SIG-M5 treated with dmso at 0.1 percent for 504 hours (cell line): Measurements from ENCODE around the gene SKAP1.
A peak's percentile ranks its signal among the peaks of the same experiment; 100 is the strongest.
"Not testable (repeated sequence)": the region's sequence is repeated elsewhere in the genome, so short reads cannot be mapped to it uniquely, and the experiment has no call there.

Source experiments
- DNase-seq: peaks from one replicate; lab custom pipeline; 2025; ENCODE audit not compliant: unreplicated experiment; lab: John Stamatoyannopoulos, UW

SKAP1 gene

DNA sequence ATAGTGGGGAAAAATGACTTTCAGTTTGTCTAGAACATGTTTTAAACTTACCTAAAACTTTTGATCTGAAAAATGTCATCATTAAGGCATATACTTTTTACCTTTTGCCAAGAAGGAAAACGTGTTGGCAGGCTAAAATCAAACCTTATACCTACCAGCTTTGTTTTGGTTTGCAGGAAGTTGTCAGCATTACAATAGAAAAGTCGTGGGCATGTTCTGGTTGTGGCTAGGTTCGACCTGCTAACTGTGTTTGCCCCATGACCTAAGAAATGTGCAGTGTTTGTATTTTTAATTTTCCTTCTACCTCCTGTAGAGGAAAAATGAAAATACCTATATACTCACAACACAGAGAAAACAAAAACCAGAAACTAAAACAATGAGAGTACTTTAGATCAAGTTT, 13.0 kb downstream of the SKAP1 start:
- DNase-seq: no peak

DNA sequence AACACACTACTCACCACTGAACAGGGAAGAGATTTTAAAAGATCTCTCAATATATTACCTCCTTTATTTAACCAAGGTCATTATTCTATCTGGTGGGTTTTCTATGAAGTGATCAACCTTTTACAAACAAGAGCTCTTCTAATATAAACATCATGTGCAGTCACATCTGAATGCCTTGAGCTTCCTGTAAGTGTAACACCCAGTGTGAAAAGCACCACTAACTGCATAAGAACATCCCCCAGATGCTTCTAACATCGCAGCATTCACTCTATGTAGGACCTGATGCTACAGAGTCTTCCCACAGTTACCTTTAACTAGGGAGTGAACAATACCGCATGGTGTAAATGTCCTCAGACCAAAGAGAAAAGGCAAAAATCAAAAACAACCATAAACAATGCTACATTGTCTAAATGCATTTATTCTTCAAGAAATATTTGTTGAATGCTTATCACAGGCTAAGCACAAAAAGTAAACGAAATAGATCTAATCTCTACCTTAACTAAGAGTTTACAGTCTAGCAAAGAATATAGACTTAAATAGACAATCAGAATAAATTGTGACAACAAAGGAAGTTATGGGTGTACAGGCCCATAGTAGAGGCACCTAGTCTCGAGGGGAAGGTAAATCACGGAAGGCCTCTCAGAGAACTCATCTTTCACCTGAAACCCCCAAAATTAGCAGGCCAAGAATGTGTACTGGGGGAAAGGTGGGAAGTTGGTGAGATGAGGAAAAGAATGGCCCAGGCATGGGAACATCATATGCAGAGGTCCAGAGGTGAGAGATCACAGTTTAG, 16.2 kb downstream of the SKAP1 start:
- no peak for DNase-seq

DNA sequence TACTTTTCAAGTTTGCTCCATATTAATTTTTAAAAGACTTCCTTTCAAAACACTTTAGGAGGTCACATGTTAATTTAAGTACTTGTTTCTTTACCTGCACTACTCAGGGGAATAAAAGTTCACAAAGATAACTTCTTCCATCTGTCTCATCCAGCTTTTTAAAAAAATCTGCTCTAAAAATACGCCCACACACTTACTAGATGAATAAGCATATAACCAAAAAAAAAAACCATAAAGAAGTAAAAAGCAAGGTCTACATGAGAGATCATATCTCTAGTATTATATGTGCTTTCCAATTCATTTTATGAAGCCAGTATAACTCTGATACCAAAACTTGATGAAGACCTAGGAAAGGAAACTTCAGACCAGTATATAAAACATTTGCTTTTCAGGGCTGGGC, 17.2 kb downstream of the SKAP1 start:
- no peak for DNase-seq

DNA sequence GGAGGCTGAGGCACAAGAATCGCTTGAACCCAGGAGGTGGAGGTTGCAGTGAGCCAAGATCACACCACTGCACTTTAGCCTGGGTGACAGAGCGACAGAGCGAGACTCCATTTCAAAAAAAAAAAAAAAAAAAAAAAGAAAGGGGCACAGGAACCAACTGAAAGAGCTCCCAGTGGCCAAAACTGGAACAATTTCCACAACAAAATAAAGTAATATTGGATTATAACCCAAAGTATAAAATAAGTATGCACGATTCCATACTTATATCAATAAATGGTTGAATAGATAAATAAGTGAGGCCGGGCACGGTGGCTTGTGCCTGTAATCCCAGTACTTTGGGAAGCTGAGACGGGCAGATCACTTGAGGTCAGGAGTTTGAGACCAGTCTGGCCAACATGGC, 19.2 kb downstream of the SKAP1 start:
- not testable (repeated sequence) for DNase-seq

DNA sequence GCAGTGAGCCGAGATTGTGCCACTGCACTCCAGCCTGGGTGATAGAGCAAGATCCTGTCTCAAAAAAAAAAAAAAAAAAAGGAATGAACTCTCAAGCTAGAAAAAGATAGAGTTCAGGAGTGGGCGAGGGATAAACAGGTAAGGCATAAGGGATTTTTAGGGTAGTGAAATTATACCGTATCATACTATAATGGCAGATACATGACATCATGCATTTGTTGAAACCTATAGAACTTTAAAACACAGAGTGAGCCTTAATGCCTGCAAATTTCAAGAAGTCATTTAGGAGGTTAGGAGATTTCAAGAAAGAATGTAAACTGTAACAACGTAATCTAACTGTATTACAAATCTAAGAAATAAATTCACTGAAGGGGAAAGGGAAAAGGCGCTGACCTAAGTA, 20.4 kb downstream of the SKAP1 start:
- no peak for DNase-seq

DNA sequence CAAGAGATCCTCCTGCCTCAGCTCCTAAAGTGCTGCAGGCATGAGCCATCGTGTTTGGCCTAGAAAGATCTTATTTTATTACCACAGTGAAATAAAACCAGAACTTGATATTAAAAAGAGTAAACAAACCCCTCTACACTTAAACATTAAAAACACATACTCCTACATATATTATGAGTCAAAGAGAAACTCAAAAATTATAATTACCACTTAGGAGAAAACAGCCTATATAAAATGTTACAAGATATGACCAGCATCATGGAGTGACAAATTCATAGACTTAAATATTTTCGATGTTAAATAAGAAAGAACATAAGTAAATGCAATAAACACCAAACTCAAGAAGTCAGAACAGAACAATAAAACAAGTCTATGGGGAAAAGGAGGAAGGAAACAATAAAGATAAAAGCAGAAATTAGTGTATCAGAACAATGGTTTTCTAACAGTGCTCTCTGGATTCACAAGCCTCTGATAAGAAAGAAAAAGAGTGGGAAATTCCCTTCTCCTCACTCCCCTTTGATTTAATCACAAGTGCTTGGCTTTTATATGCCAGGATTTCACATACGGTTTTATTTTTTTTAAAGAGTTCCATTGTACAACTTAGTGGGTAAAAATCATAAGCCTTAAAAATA, 23.0 kb downstream of the SKAP1 start:
- no peak for DNase-seq

DNA sequence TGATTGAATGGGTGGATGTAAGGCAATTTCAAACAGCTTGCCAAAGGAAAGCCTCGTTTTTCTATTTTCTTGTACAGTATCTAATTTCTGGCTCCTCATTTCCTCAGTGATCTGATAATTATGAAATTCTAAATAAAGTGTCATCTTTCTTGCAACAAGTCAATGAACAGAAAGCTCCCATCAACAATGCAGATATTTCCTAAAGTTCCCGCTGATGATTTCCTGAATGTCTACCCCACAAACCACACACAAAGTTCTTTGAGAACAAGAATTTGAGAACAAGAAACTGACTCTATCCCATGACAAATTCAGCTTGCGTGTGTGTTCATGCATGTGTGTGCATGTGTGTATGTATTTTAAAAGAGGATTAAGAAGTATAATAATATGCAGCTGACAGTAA, 35.2 kb downstream of the SKAP1 start:
- no peak for DNase-seq

DNA sequence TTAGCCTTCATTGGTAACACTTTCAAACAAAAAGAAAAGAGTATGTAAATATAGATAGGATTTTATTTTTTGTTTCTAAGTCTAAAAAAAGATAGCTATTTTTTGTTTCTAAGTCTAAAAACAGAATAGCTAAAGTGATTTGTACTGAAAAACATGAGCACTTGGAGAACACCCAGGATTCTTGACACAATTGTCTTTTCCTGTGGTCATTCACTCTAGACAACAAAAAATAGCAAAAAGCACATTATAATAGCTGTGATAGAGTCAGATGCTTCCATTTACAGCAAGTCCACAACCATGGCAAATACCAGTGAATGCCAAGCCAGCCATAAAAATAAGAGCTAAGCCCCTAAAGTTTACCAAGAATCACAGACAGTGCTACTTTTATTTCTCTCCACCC, 36.7 kb downstream of the SKAP1 start:
- DNase-seq: no peak

DNA sequence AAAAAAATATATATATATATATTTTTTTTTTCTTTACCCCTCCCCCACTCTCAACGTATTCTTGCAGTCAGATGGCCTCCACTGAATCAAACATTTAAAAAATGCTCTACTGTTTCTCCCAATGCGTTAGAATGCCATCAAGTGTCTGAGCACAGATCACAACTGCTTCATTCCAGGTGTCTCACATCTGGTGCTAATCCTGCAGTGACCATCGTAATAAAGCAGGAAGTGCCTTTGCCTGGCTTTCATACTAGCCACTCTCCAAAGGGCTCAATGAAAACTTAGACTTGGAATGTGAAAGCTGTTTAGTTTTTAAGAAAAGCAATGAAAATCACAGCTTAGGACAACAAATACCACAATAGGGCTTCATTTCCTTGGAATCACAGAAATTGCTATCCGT, 37.2 kb downstream of the SKAP1 start:
- DNase-seq: no peak

DNA sequence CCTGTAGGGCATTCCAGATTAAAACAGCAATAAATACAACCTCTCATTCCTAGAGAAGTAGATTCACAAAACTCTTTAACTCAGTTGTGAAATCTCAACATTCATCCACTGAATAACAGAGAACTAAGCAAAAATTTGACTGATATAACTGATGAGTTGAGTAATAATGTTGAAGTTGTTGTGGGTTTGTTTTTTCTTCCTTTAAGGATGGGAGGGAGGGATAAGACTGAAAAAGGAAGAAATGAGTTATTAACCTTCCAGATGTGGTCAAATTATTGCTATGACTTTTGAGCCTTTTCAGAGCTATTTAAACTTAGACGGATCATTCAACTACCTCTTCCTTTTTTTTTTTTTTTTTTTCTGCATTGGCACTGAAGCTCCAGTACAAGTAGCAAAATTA, 38.6 kb downstream of the SKAP1 start:
- DNase-seq: no peak

DNA sequence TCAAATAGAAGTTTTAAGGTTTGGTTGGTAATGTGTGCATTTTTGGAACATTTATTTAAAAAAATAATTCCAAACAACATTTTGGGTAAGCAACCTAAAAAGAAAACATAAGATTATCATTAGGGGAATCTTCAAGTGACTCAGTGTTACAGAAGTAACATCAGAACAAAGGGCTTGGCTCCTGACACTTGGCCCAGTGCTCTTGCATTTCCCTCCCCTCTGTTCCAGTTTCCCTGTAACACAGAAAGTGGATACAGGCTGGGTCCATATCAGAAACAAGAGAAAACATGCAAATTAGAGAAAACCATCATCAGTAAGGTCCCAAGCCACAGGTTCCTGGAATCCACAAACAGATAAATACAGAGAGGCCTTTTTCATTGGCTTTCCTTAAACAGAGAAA, 40.1 kb downstream of the SKAP1 start:
- DNase-seq: no peak

DNA sequence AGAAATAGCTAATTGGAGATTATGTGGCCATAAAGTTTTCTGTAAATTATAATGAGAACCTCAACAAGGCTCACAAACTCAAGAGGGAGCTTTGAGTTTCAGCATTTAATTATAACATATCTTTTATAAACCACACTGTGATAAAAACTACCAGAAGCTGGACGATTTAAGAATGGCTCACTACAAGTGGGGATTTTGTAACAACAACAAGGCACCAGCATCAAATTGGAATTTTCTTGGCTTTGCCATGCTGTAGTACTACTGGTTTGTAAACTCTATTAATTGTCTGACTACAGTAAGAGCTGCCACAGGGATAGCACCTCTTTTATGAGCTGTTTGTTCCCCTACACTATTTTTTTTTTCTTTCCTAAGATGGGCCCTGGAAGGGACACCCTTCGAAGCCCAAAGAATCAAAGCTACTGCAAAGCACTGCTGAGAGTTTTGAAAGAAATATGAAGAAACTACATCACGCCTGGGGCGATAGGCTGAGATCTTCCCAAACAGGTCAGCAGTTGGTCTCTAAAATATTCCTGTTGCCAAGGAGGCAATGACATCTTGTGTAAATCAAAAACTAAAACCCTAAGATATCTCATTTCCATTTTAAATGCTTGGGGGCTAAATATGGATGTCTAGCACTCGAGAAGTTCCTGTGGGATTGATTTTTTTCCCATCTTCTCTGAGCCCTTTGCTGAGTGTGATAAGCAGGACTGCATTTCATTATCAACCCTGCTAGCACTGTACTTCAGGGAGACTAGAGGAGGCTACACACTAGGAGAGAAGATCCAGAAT, 40.9 kb downstream of the SKAP1 start:
- no peak for DNase-seq

DNA sequence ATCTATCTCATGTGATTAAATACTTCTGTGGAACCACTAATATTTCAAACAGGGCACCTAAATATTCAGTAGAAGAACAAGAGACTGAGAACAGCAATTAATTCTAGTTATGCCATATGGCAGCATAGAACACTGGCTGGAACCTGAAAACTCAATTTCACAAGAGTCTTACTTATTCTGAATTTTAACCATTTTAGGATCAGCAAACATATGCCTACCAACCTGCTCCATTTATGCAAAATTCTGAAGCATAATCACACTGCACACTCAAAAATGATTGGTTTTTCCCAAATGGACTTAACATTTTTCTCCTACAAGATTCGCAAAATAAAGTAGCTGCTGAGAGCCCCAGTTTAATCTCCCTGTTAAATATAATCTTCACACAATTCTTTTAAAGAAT, 43.2 kb downstream of the SKAP1 start:
- DNase-seq: no peak

DNA sequence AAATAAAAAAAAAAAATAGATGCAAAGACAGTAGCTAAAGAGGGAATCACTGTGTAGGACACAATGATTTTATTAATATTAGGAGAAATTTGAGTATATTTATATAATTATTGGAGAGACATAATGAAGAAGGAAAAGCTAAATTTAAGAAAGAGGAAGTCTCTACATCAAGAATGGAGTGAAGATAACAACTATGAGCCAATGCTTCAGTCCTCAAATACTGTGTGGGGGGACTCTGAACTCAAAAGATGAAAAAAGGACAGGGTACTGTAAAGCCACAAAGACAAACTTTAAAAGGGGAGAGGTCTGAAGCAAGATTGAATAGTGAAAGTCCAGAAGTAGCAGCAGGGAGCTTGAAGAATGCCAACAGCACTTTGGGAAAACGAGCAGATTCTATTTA, 44.7 kb downstream of the SKAP1 start:
- peak; percentile 3 for DNase-seq

DNA sequence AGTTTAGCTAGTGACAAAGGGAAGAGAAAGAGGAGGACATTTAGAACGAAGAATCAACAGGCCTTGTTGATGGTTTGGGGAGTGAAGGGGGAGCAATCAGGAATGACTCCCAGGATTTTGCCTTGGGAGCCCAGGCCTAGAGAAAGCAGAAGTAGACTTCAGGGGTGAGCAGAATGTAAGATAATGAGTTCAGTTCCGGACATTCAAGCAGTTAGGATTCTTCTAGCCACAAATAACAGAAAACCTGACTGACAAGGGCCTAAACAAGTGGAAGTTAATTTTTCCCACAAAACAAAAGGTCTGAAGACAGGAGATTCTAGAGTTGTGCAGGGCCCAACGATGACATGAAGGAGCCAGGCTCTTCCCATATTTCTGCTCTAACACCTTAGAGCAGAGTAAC, 45.9 kb downstream of the SKAP1 start:
- no peak for DNase-seq

DNA sequence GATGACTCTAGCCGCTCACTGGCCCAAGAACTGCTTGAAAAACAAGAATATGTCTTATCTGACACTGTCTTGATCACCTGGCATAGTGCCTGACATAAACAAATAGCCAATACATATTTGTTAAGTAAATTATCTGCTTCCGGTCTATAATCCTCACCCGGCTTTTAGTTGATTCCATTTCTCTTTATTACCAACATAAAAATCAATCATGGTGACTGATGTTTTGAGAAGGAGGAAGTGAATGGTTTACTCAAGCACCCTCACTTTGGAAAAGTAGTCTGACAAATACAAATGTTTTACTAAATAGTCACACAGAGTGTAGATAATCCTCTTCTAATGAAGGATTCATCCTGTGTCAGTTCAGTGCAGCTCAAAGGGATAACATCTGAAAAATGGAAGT, 47.0 kb downstream of the SKAP1 start:
- DNase-seq: no peak

DNA sequence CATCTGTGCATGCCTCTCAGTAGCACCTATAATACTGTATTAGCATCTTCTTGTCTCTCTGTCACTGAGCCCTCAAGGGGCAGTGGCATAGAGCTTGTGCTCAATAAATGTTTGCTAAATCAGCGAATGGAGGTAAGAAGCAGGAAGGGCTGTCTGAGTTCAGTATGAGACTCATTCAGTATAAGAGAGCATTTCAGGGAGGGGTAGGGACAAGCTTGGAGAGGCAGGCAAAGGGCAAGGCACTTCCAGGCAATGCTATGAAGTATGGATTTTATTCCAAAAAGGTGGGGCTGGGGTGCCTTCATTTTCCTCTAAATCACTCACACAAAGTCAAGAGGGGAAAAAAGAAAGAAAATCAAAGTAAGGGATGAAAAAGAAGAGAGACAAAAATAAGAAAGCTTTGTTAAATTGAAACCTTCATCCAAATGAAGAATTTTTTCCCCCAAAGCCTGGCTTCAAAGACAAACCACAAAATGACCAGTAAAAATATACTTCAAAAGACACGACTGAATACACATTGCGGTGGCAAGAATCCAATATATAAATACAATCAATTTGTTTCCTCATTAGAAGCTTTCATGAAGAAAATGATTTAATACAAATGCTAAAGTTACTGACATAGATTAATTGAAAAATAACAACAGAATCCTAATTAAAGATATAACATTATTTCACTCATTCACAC, 51.2 kb downstream of the SKAP1 start:
- no peak for DNase-seq

DNA sequence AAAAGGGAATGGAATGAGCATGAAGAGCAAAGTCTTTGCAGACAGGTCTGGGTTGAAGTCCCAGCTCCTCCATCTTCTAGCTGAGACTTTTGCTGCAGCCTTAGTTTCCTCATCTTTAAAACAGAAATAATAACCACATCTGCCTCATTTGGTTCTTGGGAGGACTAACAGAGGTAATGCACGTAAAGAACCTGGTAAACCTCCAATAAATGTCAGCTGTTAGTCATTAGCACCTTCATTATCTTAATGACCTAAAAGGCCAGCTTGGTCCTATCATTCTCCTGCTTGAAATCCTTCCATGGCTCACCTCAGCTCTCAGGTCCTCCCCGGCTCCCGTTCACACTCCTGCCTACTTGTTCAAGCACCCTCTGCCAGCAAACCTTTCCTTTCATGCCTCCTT, 51.8 kb downstream of the SKAP1 start:
- DNase-seq: no peak

DNA sequence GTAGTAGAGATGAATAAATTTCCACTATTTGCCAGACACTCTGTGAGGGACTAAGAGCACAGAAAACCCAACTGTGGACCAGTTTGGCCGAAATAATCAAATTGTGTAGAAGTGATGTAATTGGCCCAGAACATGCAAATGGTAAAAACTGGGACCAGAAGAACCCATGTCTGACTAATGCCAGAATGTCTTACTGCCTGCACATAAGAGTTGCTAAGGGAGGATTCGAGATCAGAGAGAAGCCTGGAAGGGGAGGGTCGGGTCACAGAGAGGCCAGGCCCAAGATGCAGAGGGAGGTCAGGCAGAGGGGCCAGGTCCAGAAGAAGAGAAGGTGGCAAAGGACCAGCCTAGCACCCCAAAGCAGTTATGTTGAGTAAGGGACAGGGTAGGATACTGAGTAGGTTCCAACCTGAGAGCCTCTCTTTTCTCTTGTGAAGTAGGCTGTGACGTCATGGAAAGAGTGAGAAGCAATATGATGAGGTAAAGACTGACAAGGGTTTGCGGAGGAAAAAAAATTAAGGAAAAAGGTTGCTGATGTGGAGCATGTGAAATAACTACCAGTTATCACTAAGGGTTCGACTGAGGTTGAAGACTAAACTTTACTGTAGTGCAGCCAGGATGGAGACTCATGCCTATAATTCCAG, 53.2 kb downstream of the SKAP1 start:
- DNase-seq: no peak

DNA sequence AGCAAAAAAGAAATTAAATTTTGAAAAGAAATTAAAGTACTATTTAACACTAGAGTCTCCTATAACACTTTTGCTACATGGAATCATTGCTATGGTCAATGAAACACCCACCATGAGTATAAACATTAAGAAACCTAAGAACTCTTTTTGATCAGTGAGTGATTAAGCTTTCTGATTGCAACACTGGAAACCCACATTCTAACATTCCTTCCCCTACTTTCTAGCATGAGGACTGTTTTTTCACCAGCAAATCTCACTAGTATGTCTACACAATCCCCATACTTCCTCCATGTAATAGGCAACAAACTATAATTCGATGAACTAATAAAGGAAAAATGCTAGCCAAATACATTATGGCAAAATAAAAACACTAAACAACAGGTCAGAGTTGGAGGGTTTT, 54.7 kb downstream of the SKAP1 start:
- peak; percentile 3 for DNase-seq

DNA sequence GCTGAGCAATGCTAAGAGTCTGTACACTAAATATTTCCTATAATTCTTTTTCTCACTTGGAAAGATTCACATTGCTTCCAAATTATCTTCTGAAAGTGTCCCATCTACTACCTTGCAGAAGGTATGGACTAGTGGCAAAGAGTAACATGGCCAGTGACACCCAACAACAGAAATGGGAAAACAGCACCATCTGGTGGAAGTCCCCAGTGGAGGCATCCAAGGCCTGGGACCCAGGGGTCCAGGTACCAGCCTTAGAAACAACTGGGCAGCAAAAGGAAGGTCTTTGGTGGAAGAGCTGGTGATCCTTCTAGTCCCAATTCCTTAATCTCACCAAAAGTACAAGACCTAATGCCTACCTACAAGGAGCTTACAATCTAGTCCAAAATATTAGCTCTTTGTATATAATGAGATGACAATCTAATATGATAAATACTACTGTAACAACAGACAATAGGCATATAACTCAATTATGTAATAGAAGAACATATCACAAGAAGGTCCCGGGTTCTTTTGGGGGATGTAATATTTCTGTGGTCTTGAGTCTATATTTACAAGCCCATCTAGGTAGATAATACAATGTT, 55.3 kb downstream of the SKAP1 start:
- DNase-seq: peak; percentile 55
